Omental fat pad (tissue), 4 donors: ENCODE data around the gene ABCC1. TPM values are rescaled to one million over a fixed set of nuclear protein-coding genes. Genes with fewer than 3 reads are reported as not detected.

Source experiments
- ATAC-seq: fragments of 150-250 bp; one replicate; pipeline ENCODE4 v1.9.1; 2016; ENCODE audit warnings: mild to moderate bottlenecking, moderate library complexity; ENCODE audit not compliant: low FRiP score
- DNase-seq: peaks from one replicate; pipeline ENCODE4 v3.0.0-alpha.2; 2019; ENCODE audit warnings: low spot score
- CTCF ChIP-seq, 3 donors: fragments of 450-650 bp; IDR thresholded peaks; one replicate each; pipeline ENCODE4 v1.5.1; 2016 to 2017; ENCODE audit warnings: antibody characterized with exemption in 3 of 3, mild to moderate bottlenecking in 3 of 3, moderate library complexity in 2 of 3
- total RNA-seq, 4 donors: library from RNA; depleted of rRNA; stranded (reverse); fragments of >200 nt; gene quantifications; one replicate each; pipeline ENCODE4 v1.1.0, GENCODE V29; 2016

ABCC1 gene
- total RNA-seq, 4 donors from 2014 or later: 21.8 to 53.2 (median 36.3) TPM

- ATAC-seq: no peak
- no peak for DNase-seq
- no peak for TF ChIP-seq CTCF (IDR thresholded peaks at IDR 0.05)
Observed at GRCh38 chr16:16116841-16117240, 167.4 kb downstream of the ABCC1 start.

DNA sequence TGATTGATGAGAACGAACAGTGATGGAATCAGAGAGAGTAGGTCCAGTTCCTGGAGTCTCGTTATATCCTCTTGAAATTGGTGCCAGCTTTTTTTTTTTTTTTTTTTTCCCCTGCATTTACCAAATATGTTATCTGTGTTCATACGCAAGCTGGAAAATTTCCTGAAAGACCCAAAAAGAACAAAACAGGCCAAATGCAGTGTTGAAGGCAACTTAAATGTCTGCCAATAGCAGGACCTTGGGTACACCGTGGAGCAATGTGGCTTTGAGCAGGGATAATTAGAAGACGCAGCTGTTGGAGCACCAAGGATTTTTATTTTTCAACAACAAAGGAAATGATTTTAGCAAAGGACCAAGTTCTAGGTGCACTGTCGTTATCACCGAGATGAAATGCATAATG is 168.9 kb downstream of the ABCC1 start:
- TF ChIP-seq CTCF (IDR thresholded peaks at IDR 0.05): no peak
- DNase-seq (no peak), ATAC-seq (no peak)

DNA sequence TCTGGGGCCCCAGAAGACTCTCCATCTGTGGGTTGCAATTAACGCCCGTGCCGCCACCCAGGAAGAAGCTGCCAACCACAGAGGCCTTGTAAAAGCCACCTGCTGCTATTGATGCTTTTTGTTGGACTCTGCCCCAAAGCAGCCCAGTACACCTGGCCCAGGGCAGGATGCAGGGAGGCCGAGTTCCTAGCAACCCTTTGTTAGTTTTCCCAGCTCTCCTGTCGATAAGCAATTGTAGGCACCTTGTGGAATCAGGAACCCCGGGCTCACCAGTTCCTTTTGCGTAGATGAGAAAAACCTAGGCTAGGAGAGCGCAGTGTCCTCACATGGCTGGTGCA is 170.6 kb downstream of the ABCC1 start:
- no peak for TF ChIP-seq CTCF (IDR thresholded peaks at IDR 0.05)
- no peak for ATAC-seq
- DNase-seq: no peak

DNA sequence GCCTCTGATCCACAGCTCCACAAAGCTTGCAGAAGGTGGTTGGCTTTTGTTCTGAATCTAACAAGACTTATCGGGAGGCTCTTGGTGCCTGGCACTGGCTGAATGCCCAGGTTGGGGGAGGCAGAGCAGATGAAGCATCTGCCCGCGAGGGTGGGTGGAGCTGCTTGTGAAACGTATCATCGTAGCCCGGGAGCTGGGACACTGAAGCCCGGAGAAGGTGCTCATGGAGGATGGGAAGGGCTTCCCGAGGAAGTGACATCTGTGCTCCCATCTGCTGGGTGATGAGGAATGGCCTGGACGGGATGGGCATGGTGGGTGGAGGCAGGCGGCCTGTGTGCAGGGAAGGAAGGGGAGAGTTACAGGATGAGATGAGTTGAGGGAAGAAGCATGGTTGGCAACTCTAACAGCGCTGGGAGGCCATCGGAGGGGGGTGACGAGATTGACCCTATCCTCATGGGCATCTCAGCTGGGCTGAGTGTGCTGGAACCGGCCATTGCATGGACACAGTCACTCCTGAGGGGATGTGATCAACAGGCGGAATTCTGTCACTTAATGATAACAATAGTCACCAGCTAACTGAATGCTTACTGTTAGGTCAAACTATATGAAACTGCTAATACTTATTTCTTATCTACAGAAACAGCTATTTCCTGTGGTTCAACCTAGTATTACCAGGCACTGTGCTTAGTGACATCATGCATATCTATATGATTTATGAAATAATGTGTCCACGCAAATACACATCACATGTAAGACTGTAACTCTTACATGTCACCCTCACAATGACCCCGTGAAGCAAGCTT is 171.2 kb downstream of the ABCC1 start:
- ATAC-seq (peak; percentile 84), DNase-seq (no peak)
- no peak for TF ChIP-seq CTCF (IDR thresholded peaks at IDR 0.05)

- DNase-seq: no peak
- no peak for TF ChIP-seq CTCF (IDR thresholded peaks at IDR 0.05)
- ATAC-seq: no peak
Observed at GRCh38 chr16:16121185-16121727, 171.8 kb downstream of the ABCC1 start.

DNA sequence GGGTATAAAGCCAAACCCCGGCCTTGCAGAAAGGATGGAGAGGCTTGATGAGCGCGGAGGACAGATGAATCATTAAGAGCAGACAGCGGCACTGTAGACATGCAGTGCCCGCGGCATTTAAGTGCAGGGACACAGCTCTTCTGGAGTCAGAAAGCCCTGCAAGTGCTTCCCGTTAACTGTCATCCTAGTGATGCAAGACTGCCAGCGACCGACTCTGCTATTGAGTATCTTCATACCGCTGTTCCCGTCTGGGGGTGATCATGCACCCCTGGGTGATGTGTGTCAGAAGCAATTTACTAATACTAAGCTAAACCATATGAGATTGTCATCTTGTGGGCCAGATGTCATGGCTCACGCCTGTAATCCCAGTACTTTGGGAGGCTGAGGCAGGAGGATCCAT is 172.8 kb downstream of the ABCC1 start:
- DNase-seq (no peak), ATAC-seq (no peak)
- TF ChIP-seq CTCF (IDR thresholded peaks at IDR 0.05): no peak

DNA sequence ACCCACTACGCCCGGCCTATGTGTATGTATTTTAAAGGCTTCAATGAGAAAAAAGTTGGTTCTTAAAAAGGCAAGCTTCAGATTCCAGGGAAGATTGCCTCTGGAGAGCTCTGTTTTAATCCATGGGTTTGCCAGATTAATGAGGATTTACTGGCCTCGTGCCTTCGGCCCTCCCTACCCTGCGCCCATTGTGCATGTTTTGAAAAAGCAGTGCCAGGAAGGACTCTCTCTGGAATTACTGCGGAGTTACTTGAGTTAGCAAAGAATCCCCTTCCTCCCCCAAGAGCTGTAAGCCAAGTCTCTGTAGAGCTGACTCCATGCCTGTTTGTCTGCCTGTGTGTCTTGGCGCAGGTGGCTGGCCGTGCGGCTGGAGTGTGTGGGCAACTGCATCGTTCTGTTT is 175.0 kb downstream of the ABCC1 start:
- no peak for DNase-seq
- TF ChIP-seq CTCF (IDR thresholded peaks at IDR 0.05): no peak
- no peak for ATAC-seq
